Loucy (cell line): Measurements from ENCODE around the gene SYT2.
"Not testable (repeated sequence)": the region's sequence is repeated elsewhere in the genome, so short reads cannot be mapped to it uniquely, and the experiment has no call there.

ENCODE experiments used
- EZH2phosphoT487 ChIP-seq: fragments of 200-600 bp; IDR thresholded peaks from 2 replicates; pipeline ENCODE4 v1.6.1; 2018; ENCODE audit warnings: antibody characterized with exemption, mild to moderate bottlenecking, moderate library complexity, borderline replicate concordance
- TF ChIP-seq, protein P1 (sequence below): fragments of 200-600 bp; sonication (generic); conservative IDR thresholded peaks from 2 replicates; pipeline ENCODE4 v1.5.1; 2014; ENCODE audit warnings: mild to moderate bottlenecking, antibody characterized with exemption, low read length

DNA sequence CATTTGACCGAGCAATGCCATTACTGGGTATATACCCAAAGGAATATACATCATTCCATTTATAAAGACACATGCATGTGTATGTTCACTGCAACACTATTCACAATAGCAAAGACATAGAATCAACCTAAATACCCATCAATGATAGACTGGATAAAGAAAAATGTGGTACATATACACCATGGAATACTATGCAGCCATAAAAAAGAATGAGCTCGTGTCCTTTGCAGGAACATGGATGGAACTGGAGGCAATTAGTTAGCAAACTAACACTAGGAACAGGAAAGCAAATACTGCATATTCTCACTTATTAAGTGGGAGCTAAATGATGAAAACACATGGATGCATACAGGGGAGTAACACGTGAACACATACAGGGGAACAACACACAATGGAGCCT is 34.5 kb upstream of the SYT2 start:
- TF ChIP-seq, protein P1, sequence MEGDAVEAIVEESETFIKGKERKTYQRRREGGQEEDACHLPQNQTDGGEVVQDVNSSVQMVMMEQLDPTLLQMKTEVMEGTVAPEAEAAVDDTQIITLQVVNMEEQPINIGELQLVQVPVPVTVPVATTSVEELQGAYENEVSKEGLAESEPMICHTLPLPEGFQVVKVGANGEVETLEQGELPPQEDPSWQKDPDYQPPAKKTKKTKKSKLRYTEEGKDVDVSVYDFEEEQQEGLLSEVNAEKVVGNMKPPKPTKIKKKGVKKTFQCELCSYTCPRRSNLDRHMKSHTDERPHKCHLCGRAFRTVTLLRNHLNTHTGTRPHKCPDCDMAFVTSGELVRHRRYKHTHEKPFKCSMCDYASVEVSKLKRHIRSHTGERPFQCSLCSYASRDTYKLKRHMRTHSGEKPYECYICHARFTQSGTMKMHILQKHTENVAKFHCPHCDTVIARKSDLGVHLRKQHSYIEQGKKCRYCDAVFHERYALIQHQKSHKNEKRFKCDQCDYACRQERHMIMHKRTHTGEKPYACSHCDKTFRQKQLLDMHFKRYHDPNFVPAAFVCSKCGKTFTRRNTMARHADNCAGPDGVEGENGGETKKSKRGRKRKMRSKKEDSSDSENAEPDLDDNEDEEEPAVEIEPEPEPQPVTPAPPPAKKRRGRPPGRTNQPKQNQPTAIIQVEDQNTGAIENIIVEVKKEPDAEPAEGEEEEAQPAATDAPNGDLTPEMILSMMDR: not testable (repeated sequence)
- TF ChIP-seq EZH2phosphoT487: not testable (repeated sequence)
